ENCODE measurements around the gene SMYD4.
"Not testable (repeated sequence)": the region's sequence is repeated elsewhere in the genome, so short reads cannot be mapped to it uniquely, and the experiment has no call there.

Gene SMYD4

DNA sequence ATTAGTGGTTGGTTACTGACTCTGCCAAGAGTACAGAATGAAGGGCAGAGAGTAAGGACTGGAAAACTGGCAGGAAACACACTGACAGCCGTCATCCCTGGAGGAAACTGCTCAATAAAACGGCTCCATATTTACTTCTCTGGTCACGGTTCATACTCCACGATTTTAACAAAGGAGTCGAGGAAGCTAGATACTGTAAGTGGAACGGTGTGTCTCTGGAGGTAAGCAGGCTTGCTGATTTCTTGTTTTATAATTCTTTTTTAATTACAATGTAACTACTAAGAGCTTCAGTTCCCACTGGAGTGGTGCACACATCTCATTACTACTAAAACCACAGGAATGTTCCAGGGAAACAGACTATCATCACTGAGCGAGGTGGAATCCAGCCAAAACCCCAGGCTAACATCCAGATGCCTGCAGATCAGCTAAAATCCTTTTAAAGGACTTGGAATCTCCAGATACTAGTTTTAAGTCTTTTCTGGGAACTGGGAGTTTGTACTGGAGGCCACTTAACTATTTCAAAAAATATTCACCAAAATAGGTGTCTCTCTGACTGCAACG lies 50.1 kb downstream of the SMYD4 start:
- no peak for DNase-seq

DNA sequence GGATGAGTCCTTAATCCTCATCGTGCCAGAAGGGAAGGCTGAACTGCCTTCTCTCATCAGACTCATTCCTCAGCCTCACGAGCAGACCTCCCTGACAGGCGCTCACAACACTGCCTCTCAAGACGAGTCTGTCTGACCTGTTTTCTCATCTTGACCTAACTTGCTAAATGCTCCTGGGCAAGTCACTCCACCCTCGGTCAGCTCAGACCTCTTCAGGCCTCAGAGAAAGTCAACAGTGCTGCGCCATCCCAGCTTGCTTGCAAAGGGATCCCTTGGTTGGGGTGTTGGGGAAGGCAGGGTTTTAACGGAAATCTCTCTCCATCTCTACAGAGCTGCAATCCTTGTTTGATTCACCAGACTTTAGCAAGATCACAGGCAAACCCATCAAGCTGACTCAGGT lies 52.8 kb downstream of the SMYD4 start:
- DNase-seq = no peak

DNA sequence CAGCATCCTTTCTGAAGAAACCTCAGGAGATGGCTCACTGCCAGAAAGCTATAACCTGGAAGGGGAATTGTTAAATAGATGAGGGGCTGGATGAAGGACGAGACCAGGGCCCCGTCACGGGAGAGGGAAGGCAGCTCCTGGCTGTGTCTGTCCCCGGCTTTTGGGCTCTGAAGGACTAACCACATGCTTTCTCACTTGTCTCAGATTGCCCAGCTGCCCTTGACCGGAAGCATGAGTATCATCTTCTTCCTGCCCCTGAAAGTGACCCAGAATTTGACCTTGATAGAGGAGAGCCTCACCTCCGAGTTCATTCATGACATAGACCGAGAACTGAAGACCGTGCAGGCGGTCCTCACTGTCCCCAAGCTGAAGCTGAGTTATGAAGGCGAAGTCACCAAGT lies 53.4 kb downstream of the SMYD4 start:
- no peak for DNase-seq

DNA sequence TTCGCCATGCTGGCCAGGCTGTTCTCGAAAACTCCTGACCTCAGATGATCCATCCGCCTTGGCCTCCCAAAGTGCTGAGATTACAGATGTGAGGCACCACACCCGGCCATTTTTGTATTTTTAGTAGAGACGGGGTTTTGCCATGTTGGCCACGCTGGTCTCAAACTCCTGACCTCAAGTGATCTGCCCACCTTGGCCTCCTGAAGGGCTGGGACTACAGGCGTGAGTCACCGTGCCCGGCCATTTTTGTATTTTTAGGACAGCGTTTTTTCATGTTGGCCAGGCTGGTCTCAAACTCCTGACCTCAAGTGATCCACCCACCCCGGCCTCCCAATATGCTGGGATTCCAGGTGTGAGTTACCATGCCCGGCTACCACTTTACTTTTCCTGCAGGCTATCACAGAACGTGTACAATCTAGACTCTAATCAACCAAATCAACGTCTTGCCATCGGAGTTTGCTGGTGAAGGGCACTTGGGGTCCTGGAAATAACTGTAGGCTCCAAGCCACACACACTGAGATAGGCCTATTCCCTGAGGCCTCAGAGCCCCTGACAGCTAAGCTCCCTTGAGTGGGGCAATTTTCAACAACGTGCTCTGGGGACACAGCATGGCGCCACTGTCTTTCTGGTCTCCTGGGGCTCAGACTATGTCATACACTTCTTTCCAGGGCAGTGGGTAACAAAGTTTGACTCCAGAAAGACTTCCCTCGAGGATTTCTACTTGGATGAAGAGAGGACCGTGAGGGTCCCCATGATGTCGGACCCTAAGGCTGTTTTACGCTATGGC lies 55.1 kb downstream of the SMYD4 start:
- DNase-seq = no peak

DNA sequence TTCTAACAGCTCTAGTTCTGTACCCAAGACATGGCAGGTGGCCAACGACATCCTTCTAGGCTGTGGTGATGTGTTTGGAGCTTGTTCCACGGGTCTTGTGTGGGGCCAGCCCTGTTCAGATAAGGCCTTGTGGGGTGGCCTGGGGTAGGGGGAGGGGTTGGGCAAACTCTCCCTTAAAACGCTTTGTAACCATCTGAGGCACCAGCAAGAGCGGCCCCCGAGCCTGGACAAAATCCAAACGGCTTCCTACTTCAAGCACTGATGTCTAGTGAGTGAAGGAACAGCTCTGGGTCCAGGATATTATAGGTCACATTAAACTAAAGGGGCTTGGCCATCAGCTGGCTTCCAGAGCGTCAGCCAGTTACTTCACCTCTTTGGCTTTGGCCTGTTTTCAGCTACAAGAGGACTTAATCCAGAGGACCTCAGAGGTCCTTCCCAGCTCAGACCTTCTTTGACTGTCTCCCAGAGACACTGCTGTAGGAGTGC lies 56.0 kb downstream of the SMYD4 start:
- no peak for DNase-seq

DNA sequence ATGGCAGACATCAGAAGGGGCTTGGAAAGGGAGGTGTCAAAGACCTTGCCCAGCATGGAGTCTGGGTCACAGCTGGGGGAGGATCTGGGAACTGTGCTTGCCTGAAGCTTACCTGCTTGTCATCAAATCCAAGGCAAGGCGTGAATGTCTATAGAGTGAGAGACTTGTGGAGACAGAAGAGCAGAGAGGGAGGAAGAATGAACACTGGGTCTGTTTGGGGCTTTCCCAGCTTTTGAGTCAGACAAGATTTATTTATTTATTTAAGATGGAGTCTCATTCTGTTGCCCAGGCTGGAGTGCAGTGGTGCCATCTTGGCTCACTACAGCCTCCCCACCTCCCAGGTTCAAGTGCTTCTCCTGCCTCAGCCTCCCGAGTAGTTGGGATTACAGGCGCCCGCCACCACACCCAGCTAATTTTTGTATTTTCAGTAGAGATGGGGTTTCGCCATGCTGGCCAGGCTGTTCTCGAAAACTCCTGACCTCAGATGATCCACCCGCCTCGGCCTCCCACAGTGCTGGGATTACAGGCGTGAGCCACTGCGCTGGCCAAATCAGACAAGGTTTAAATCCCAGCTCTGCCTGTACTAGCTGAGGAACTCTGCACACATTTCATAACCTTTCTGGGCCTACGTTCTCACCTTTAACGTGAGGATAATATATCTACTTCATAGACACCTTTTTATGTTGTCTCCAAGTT lies 56.6 kb downstream of the SMYD4 start:
- DNase-seq = not testable (repeated sequence)

DNA sequence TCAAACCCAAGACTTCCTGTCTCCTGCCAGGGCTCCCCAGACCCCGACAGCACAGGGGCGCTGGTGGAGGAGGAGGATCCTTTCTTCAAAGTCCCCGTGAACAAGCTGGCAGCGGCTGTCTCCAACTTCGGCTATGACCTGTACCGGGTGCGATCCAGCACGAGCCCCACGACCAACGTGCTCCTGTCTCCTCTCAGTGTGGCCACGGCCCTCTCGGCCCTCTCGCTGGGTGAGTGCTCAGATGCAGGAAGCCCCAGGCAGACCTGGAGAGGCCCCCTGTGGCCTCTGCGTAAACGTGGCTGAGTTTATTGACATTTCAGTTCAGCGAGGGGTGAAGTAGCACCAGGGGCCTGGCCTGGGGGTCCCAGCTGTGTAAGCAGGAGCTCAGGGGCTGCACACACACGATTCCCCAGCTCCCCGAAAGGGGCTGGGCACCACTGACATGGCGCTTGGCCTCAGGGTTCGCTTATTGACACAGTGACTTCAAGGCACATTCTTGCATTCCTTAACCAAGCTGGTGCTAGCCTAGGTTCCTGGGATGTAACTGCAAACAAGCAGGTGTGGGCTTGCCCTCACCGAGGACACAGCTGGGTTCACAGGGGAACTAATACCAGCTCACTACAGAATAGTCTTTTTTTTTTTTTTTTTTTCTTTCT lies 59.8 kb downstream of the SMYD4 start:
- no peak for DNase-seq

DNA sequence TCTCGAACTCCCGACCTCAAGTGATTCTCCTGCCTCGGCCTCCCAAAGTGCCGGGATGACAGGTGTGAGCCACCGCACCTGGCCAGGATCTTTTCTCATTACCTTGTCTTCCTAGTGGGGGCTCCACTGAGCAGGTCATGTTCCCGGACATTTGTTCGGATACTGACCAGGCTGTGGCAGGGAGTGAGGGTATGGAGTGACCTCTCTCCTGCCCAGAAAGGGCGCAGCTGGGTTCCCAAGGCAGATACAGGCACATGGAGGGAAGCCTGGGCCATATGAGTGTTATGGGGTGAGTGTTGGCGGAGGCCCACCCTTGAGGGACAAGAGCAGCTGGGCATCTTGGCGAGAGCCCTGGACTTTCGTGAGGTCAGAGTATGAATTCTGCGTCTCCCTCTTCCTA lies 62.3 kb downstream of the SMYD4 start:
- no peak for DNase-seq

DNA sequence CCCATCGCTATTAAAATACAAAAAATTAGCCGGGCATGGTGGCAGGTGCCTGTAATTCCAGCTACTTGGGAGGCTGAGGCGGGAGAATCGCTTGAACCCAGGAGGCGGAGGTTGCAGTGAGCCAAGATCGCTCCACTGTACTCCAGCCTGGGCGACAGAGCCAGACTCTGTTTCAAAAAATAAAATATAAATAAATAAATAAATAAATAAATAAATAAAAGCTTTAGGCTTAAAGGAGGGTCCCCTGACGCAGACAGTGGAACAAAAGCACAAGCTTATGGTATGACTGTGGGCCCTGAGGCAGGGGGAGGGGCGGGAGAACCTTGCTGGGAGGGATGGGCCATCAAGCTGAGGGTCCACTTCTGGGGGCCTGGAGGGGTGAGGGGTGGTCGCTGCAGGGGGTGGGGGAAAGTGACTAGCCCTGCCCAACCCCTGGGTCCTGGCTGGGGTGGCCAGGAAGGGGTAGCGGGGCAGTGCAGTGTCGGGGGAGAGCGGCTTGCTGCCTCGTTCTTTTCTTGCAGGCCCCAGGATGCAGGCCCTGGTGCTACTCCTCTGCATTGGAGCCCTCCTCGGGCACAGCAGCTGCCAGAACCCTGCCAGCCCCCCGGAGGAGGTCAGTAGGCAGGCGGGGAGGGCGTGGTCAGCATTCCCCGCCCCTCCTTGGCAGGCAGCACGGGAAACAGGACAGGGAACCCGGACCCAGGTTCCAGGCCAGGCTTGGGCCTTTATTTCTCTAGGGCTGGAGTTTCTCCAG lies 63.1 kb downstream of the SMYD4 start:
- DNase-seq = no peak

DNA sequence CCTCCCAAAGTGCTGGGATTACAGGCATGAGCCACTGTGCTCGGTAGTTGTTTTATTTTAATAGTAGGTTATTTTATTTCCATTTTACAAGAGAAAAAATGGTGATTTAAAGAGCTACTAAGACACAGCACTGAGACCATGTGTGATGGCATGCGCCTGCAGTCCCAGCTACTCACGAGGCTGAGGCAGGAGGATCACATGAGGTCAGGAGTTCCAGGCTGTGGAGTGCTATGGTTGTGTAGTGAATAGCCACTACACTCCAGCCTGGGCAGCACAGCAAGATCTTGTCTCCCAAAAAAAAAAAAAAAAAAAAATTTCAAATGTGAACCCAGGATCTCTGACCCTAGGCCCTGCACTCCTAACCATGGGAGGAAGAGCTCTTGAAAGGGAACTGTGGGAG lies 64.1 kb downstream of the SMYD4 start:
- no peak for DNase-seq

DNA sequence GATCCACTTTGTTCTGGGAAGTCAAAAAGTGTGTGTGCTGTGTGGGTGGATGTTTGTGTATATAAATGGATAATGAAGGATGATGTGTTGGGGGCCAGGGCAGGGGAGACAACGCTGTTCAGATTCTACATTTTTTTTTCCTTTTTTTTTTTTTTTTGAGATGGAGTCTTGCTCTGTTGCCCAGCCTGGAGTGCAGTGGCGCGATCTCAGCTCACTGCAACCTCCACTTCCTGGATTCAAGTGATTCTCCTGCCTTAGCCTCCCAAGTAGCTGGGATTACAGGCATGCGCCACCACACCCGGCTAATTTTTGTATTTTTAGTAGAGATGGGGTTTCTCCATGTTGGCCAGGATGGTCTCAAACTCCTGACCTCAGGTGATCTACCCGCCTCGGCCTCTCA lies 65.0 kb downstream of the SMYD4 start:
- not testable (repeated sequence) for DNase-seq

DNA sequence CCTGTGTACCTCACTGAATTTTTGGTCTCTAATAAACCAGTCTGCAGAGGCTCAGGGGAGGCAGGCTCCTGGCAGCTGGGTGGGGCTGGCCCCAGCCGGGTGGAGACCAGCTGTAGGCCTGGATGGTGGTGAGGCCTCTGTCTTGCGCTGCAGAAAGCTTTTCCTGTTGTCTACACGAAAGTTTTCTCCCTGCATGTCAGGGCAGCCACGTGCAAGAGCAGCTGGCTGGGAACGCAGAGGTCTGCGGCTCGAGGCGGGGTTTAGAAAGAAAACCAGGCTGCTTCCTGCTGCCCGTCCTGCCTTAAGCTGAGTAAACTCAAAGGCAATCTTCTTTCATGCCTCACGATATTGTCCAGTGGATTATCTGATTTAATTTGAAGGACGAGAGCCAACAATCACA lies 65.4 kb downstream of the SMYD4 start:
- DNase-seq = no peak

DNA sequence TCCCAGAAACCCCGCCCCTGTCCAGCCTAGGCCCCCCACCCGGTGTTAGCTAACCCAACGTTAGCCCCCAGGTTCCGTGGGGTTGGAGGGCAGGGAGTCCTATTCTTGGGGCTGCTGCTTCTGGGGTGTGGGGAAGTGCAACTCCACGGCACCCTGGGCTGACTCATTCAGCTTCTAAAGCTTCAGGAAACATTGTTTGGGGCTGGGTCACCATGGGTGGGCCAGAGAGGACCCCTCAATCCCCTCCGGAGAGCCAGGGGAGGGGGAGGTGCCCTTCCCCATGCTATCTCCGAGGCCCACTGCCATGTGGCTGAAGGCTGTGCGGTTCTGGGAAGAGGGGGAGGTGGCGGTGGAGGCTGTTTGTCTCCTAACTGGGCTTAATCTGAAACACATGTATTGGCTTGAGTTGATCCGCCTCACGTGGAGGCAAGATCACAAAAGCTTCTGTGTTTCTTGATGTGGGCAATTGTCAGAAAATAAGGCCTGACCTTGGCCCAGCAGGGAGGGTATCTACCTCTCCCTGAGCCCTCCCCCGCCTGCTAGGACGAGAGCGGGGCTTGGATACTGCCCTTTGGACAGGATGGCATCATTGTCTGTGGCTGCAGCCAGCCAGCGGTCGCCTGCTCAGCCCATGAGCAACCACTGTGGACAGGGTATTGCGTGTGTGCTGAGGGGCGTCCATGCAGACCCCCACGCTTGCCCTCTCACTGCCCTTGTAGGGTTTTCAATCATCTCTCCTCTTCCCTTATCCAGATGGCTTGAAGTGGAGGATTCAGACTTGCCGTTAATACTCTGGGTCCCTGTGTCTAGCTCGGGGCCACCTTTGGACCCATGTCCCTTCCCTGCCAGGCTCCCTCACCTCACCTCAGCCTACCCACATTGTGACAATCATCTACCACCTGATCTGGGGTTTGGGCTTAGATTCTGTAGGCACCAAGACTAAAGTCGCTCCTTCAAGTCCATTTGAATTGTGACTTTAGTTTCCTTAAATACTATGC lies 66.5 kb downstream of the SMYD4 start:
- no peak for DNase-seq

DNA sequence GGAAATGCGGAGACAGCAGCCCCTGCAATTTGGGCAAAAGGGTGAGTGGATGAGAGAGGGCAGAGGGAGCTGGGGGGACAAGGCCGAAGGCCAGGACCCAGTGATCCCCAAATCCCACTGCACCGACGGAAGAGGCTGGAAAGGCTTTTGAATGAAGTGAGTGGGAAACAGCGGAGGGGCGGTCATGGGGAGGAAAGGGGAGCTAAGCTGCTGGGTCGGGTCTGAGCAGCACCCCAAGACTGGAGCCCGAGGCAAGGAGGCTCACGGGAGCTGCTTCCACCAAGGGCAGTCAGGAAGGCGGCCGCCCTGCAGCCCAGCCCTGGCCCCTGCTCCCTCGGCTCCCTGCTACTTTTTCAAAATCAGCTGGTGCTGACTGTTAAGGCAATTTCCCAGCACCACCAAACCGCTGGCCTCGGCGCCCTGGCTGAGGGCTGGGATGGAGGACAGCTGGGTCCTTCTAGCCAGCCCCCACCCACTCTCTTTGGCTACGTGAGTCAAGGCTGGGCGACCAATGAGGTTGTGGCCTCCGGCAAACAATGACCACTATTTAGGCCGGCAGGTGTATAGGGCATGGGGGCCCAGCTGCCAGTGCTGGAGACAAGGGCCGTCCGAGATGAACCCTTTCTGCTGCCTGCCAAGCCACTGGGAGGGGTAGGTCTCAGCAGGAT lies 67.3 kb downstream of the SMYD4 start:
- DNase-seq = no peak

DNA sequence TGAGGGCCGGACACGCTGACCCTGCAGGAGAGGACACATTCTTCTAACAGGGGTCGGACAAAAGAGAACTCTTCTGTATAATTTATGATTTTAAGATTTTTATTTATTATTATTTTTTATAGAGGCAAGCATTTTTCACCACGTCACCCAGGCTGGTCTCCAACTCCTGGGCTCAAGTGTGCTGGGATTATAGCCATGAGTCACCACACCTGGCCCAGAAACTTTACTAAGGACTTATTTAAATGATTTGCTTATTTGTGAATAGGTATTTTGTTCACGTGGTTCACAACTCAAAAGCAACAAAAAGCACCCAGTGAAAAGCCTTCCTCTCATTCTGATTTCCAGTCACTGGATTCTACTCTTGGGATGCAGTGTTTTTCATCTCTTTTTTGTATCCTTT lies 70.2 kb downstream of the SMYD4 start:
- no peak for DNase-seq

DNA sequence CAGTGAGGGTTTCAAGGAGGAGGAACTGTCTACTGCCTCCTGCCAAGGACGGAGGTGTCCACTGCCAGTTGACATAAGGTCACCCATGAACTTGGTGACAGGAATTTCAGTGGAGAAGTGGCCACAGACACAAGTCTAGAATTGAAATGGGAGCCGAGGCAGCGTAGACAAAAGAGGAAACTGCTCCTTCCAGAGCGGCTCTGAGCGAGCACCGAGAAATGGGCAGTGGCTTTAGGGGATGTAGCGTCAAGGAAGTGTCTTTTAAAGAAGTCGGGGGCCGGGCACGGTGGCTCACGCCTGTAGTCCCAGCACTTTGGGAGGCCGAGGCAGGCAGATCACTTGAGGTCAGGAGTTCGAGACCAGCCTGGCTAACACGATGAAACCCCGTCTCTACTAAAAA lies 70.9 kb downstream of the SMYD4 start:
- no peak for DNase-seq

DNA sequence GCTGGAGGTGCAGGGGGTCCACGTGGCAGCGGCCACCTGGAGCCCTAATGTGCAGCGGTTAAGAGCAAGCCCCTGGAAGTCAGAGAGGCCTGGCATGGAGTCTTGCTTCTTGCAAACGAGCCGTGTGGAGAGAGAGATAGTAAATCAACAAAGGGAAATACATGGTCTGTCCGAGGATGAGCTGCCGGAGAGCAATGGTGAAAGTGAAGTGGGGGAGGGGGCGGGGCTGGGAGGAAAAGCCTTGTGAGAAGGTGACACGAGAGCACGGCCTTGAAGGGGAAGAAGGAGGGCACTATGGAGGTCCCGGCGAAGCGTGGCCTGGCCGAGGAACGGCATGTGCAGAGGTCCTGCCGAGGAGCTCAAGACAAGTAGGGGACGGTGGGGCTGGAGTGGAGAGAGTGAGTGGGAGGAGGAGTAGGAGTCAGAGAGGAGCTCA lies 73.9 kb downstream of the SMYD4 start:
- DNase-seq = no peak

DNA sequence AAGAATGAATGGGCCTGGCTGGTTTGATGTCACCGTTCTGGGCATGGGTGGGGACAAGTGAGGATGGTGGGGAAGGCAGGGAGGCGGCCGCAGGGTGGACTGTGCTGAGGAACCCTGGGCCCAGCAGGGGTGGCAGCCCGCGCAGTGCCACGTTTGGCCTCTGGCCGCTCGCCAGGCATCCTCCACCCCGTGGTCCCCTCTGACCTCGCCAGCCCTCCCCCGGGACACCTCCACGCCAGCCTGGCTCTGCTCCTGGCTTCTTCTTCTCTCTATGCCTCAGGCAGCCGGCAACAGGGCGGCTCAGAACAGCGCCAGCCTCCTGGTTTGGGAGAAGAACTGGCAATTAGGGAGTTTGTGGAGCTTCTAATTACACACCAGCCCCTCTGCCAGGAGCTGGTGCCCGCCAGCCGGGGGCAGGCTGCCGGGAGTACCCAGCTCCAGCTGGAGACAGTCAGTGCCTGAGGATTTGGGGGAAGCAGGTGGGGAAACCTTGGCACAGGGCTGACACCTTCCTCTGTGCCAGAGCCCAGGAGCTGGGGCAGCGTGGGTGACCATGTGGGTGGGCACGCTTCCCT lies 74.4 kb downstream of the SMYD4 start:
- peak; percentile 68 for DNase-seq

DNA sequence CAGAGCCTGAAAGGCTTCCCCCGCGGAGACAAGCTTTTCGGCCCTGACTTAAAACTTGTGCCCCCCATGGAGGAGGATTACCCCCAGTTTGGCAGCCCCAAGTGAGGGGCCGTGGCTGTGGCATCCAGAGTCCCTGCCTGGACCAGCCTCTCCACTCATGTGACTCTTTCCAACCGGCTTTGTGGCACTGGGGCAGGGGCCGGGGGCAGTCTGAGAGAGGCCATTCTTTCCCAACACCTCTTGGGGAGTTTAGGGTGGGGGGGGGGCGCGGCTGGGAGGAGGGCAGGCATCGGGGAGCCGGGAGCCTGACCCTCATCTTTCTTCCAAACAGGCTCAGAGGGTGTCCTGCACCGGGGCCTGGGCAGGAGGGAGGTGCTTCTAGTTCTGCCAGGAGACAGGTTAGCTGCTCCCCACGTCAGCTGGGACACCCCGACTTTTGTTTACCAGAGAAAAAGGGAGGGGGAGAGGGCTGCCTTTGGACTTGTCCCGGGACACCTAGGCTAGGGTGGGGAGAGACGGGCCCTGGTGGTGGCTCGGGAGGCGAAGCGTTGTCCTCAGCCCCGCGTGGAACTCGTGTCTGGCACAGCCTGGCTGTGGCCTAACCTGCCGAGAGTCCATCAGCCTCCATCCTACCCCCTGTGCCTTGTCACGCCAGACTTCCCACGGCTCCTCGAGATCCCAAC lies 75.1 kb downstream of the SMYD4 start:
- no peak for DNase-seq

All from NCI-H446 treated with DMSO at 0.1 percent for 48 hours (cell line).